Stimulated activated naive B cell treated with anti-CD40 and anti-IgM and Interleukin-4, amounts not matched to agents 10 μg/mL and 1 μg/mL and 100 μg/mL, for 72 hours (primary cell): ENCODE data around the gene SORCS2.

Experiments used
- ATAC-seq, 2 donors: fragments of 150-1000 bp; cut with Tn5 transposase; replicated peaks; 2 replicates each; pipeline ENCODE4 v1.10.0; 2021; ENCODE audit warnings: moderate library complexity in 1 of 2
- DNase-seq: peaks from one replicate; pipeline ENCODE4 v3.0.0; 2021
- H3K27ac Mint-ChIP-seq: one replicate; pipeline ENCODE4 v1.8.0; 2022; ENCODE audit warnings: mild to moderate bottlenecking, mixed read lengths
- H3K27me3 Mint-ChIP-seq, 2 donors: one replicate each; pipeline ENCODE4 v1.8.0; 2022; ENCODE audit warnings: mixed read lengths in 2 of 2
- H3K36me3 Mint-ChIP-seq, 2 donors: one replicate each; pipeline ENCODE4 v1.8.0; 2022; ENCODE audit warnings: mixed read lengths in 2 of 2, mild to moderate bottlenecking in 1 of 2
- H3K4me1 Mint-ChIP-seq, 2 donors: one replicate each; pipeline ENCODE4 v1.8.0; 2022; ENCODE audit warnings: mixed read lengths in 2 of 2, mild to moderate bottlenecking in 1 of 2
- H3K4me3 Mint-ChIP-seq, 2 donors: one replicate each; pipeline ENCODE4 v1.8.0; 2022; ENCODE audit warnings: mild to moderate bottlenecking in 2 of 2, mixed read lengths in 2 of 2, moderate library complexity in 1 of 2
- H3K9me3 Mint-ChIP-seq, 2 donors: one replicate each; pipeline ENCODE4 v1.8.0; 2022; ENCODE audit warnings: mixed read lengths in 2 of 2, mild to moderate bottlenecking in 1 of 2

The SORCS2 gene

DNA sequence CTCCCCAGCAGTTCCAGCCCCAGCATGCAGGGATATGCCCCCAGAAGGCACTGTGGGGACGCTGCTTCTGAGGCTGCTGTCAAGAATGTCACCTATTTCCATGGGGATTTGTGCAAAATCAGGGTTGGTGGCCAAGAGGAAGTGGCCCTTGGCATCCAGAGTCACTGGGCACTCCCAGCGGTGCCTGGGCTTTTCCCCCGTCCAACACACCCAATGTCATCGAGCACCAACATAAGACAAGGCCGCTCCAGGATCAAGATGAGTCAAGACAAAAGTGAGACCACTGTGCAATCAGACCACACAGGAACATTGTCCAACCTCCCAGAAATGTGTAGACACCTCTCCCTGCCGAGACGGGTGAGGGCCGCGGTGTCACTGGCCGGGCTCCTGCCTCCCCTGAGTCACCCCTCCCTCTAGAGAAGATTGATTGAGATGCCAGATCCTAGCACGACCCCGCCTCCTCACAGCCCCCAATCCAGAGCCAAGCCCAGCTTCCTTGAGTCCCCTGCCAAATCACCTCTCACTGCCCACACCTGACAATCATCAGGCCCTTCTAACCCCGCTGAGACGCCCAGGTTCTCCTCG, 553.1 kb downstream of the SORCS2 start:
- DNase-seq (no peak), ATAC-seq (no peak)
- no peaks in the 10 kb centered on the region for H3K9me3 Mint-ChIP-seq
- H3K27me3 Mint-ChIP-seq, result peaks cover 0 to 13% of the 10 kb centered on the region in 2 donors
- no peak overlapping the region for H3K27ac Mint-ChIP-seq
- peaks cover 6 to 8% of the 10 kb centered on the region in 2 donors for H3K4me1 Mint-ChIP-seq
- H3K4me3 Mint-ChIP-seq, result no peak overlapping the region
- no peaks in the 10 kb centered on the region for H3K36me3 Mint-ChIP-seq

DNA sequence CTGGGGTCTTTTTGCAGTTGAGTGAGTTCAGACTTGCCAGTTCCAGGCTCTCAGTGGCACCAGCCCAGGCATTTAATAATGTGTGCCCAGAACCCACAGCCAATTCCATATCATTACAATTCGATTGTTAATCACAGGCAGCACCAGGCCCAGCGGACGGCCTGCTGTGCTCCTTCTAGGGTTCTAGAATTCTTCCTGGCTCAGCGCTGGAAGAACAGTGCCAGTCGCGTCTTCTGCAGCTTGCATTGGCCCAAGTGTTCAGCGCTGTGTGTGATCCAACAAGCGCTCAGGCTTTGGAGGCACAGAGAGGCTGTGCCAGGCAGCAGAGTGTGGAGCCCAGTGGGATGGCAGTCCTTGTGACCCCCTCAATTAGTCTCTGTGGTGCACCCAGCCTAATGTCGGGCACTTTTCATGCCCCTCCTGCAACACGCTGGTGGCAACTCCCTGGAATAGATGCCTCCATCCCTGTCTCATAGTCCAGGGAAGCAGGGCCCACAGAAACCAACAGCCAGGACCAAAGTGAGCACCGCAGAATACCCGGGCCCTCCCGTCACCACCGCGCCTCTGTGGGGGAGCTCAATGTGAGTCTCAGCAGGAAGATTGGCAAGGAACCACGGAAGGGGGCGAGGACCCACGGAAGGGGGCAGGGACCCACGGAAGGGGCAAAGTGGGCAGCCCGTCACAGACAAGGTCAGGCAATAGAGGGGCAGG, 554.2 kb downstream of the SORCS2 start:
- no peaks in the 10 kb centered on the region for H3K9me3 Mint-ChIP-seq
- no peak overlapping the region for H3K27ac Mint-ChIP-seq
- H3K4me1 Mint-ChIP-seq, result peaks cover 6 to 8% of the 10 kb centered on the region in 2 donors
- no peak for DNase-seq
- no peak overlapping the region for H3K4me3 Mint-ChIP-seq
- peaks cover 0 to 13% of the 10 kb centered on the region in 2 donors for H3K27me3 Mint-ChIP-seq
- H3K36me3 Mint-ChIP-seq, result no peaks in the 10 kb centered on the region
- ATAC-seq, result no peak

DNA sequence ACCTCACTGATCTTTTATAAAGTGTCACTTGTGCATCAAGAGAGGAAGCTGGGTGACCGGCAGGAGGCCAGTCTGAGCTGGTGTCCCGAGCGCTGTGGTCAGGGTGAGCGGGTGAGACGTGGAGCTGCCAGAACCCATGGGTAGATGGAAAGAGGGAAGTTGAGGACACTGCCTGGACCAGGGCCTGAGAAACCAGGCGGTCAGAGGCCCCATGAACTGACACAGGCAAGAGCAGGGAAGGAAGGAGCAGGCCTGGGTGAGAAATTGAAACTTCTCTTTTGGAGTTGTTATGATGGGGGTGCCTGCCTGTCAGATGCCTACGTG, 554.7 kb downstream of the SORCS2 start:
- DNase-seq (no peak), ATAC-seq (no peak)
- H3K27me3 Mint-ChIP-seq, result peaks cover 0 to 13% of the 10 kb centered on the region in 2 donors
- H3K36me3 Mint-ChIP-seq, result no peaks in the 10 kb centered on the region
- no peak overlapping the region for H3K27ac Mint-ChIP-seq
- H3K4me3 Mint-ChIP-seq, result no peak overlapping the region
- peaks cover 6 to 8% of the 10 kb centered on the region in 2 donors for H3K4me1 Mint-ChIP-seq
- H3K9me3 Mint-ChIP-seq, result no peaks in the 10 kb centered on the region

DNA sequence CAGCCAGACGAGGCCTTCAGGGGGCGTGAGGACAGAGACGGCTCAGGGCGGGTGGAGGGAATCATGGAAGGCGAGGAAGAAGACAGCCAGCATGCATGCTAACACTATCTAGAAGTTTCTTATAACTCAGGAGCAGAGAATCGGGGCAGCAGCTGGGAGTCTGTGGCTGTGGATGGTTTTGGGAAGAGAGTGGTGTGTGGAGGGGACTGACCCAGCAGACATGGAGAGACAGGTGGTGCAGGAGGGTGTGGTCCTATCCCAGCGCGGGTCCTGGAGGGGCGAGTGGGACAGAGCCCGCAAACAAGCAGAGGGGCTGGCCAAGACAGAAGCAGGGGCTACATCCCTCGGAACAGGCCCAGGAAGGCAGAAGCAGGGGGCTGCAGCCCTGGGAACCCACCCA, 555.2 kb downstream of the SORCS2 start:
- no peaks in the 10 kb centered on the region for H3K9me3 Mint-ChIP-seq
- peaks cover 0 to 13% of the 10 kb centered on the region in 2 donors for H3K27me3 Mint-ChIP-seq
- ATAC-seq (no peak), DNase-seq (no peak)
- H3K36me3 Mint-ChIP-seq, result no peaks in the 10 kb centered on the region
- H3K4me1 Mint-ChIP-seq, result peaks cover 6 to 8% of the 10 kb centered on the region in 2 donors
- no peak overlapping the region for H3K4me3 Mint-ChIP-seq
- H3K27ac Mint-ChIP-seq, result no peak overlapping the region

DNA sequence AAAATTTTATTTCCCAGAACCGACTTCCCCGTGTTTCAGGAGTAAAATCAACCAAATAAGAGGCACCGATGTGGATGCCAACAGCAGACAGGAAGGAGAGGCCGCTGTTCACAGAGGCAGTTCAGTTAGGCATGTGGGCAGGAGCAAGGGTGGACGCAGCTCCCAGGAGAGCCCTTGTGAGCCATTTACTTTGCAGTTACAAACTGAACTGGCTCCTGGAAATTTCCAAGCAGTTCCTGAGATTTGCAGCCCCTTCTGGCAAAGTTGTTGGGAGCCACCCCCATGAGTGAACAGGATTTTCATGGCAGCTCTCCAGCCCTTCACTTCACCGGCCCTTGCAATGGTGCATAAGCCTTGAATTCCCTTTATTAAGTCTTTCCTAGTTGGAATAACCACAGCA, 558.2 kb downstream of the SORCS2 start:
- H3K27ac Mint-ChIP-seq, result no peak overlapping the region

DNA sequence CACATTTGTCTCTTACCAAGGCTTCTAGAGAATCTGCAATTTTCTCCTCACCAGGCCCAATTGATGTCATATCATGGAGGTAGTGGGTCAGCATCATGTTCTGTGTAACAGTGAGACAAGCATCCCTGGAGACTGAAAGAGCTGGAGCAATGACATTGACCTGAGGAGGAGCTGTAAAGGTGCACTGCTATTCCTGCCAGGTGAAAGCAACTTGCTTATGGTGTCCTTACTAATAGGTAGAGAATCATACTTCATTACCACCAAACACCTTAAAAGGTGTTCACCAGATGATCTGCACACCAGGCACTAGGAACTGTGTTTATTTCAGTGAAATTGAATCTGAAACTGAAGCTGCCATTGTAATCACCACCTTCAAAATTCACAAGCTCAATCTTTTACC, 558.6 kb downstream of the SORCS2 start:
- H3K27me3 Mint-ChIP-seq, result peaks cover 8 to 10% of the 10 kb centered on the region in 2 donors
- H3K36me3 Mint-ChIP-seq, result no peaks in the 10 kb centered on the region
- DNase-seq (no peak), ATAC-seq (no peak)
- no peaks in the 10 kb centered on the region for H3K4me1 Mint-ChIP-seq
- H3K4me3 Mint-ChIP-seq, result no peak overlapping the region
- H3K27ac Mint-ChIP-seq, result no peak overlapping the region
- H3K9me3 Mint-ChIP-seq, result no peaks in the 10 kb centered on the region

More for the DNA sequence above, 558.2 kb downstream of the SORCS2 start:
- H3K36me3 Mint-ChIP-seq, result no peaks in the 10 kb centered on the region
- ATAC-seq (no peak), DNase-seq (no peak)
- H3K27me3 Mint-ChIP-seq, result peaks cover 8 to 11% of the 10 kb centered on the region in 2 donors
- no peak overlapping the region for H3K4me3 Mint-ChIP-seq
- no peaks in the 10 kb centered on the region for H3K9me3 Mint-ChIP-seq
- H3K4me1 Mint-ChIP-seq, result no peaks in the 10 kb centered on the region

DNA sequence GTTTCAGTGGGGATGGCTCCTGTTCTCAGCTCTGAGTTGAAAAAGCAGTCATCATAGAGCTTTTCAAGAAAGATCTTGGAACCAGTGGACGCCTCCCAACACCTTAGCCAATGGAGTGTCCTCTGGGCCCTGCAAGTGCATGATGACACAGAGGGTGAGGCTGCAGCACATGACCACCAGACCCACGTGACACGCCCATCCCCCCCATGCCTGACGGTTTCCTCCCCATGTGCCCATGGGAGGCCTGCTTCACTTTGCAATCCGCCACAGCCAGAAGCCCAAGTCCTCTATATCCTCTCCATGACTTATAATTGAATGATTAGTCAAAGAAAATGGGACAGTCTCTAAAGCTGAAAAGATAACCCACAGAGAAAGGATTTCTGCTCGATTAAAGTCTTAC, 560.3 kb downstream of the SORCS2 start:
- no peak overlapping the region for H3K27ac Mint-ChIP-seq
- peaks cover 7 to 8% of the 10 kb centered on the region in 2 donors for H3K27me3 Mint-ChIP-seq
- no peak for DNase-seq
- no peaks in the 10 kb centered on the region for H3K4me1 Mint-ChIP-seq
- no peaks in the 10 kb centered on the region for H3K36me3 Mint-ChIP-seq
- no peak for ATAC-seq
- no peaks in the 10 kb centered on the region for H3K9me3 Mint-ChIP-seq
- no peak overlapping the region for H3K4me3 Mint-ChIP-seq

DNA sequence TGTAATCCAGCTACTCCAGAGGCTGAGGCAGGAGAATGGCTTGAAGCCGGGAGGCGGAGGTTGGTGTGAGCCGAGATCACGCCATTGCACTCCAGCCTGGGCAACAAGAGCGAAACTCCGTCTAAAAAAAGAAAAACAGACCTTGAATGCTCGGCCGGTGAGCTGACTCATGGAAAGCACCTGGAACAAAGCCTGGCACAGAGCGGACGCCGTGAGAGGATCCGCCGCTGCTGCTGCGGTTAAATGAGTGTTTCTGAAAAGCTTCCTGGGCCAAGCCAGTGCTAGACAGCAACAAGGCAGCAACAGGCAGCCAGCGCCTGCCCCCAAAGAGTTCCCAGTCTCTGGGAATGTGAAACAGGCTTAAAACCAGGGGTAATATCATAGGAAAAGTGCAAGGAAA, 560.9 kb downstream of the SORCS2 start:
- Mint-ChIP-seq H3K4me1 (no peaks in the 10 kb centered on the region), H3K27ac (no peak overlapping the region), H3K4me3 (no peak overlapping the region)

DNA sequence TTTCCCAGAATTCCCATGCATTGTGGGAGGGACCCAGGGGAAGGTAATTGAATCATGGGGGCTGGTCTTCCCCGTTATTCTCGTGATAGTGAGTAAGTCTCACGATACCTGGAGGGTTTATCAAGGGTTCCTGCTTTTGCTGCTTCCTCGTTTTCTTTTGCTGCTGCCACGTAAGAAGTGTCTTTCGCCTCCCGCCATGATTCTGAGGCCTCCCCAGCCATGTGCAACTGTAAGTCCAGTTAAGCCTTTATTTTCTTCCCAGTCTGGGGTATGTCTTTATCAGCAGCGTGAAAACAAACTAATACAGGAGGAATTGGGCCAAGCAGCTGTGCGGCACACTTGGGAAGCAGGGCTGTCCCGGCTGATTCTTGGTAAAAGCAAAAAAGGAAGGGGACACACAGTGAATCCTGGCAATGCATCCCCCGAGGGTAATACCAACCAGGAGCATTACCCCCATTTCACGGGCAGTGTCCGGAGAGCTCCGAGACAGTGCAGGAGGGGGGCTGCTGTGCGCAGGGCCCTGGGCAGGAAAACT, 561.7 kb downstream of the SORCS2 start:
- no peak for DNase-seq
- no peak overlapping the region for H3K27ac Mint-ChIP-seq
- H3K36me3 Mint-ChIP-seq, result no peaks in the 10 kb centered on the region
- H3K4me1 Mint-ChIP-seq, result no peaks in the 10 kb centered on the region
- peaks cover 6 to 8% of the 10 kb centered on the region in 2 donors for H3K27me3 Mint-ChIP-seq
- no peak overlapping the region for H3K4me3 Mint-ChIP-seq
- no peaks in the 10 kb centered on the region for H3K9me3 Mint-ChIP-seq
- ATAC-seq, result no peak

More for the DNA sequence above, 560.9 kb downstream of the SORCS2 start:
- H3K9me3 Mint-ChIP-seq, result no peaks in the 10 kb centered on the region
- no peaks in the 10 kb centered on the region for H3K36me3 Mint-ChIP-seq
- H3K27me3 Mint-ChIP-seq, result peaks cover 6 to 8% of the 10 kb centered on the region in 2 donors
- no peak for ATAC-seq
- no peak for DNase-seq

DNA sequence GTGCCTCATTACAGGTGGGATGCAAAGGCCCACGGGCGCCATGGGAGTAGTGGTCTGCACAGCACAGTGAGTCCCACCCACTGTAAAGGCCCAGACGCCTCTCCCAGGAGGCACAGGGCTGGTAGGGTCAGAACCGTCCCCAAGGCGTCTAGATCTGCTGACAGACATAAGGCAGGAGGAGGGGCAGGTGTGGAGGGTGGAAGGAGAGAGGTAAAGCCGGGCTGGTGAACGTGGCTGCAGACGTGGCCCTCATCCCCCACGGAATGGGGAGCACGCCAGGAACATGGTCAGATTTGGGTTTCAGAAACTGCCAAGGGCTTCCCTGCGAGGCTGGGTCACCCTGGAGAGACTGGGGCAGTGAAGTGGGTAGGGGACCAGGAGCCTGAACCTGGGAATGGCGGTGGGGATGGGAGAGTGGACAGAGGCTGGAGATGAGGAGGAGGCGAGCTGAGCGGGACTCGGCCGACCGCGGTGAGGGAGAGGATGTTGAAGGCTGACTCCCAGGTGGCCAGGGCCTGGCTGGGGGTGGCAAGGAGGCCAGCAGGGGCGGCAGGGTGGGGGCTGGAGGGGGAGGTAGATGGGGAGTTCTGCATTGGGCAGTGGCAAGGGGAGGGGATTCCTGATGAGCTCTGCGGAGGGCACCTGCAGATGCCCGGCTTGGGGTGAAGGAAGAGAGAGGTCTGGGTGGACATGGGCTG, 562.4 kb downstream of the SORCS2 start:
- ATAC-seq (no peak), DNase-seq (no peak)
- Mint-ChIP-seq H3K4me1 (no peaks in the 10 kb centered on the region), H3K27ac (no peak overlapping the region), H3K9me3 (no peaks in the 10 kb centered on the region), H3K36me3 (no peaks in the 10 kb centered on the region), H3K4me3 (no peak overlapping the region), H3K27me3 (peaks cover 6 to 8% of the 10 kb centered on the region in 2 donors)

DNA sequence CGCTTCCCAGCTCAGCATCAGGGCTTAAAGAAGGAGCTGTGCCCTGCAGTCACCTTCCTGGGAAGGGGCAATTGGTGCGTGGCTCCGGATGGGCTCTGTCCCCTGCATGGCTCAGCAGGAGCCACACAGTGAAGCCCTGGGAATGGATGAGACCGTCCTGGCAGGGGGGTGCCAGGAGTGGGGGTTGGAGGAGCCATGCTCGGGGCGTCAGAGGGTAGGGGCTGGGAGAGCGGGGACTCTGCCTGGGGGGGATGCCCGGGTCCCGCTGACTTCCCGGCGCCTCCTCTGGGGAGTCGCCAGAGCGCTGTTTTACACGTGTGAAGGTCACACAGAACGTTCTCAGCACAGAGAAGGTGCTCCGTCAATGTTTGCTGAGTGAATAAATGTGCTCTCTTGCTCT, 563.2 kb downstream of the SORCS2 start:
- Mint-ChIP-seq H3K9me3 (no peaks in the 10 kb centered on the region), H3K27ac (no peak overlapping the region)
- ATAC-seq, result no peak

DNA sequence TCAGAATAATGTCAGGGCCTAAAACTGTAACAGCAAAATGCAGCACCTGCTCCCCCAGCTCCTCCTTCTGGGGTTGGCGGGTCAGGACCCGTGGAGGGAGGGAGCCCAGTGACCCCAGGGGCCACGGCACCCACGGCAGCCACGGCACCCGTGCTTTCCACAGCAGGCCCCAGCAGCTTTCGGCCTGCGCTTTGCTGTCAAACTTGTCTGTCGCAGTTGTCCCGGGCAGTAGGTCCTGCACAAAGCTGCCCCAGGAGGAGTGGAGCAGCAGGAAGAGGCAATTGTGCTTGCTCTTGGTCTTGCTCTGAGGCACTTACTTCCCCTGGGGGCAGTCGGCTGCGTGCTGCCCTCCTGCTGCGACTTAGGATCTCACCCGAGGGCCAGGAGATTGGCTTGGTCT, 563.7 kb downstream of the SORCS2 start:
- Mint-ChIP-seq H3K9me3 (no peaks in the 10 kb centered on the region), H3K4me3 (no peak overlapping the region), H3K27me3 (peaks cover 6 to 13% of the 10 kb centered on the region in 2 donors), H3K4me1 (no peaks in the 10 kb centered on the region), H3K27ac (no peak overlapping the region), H3K36me3 (no peaks in the 10 kb centered on the region)
- ATAC-seq, result no peak
- no peak for DNase-seq

More for the DNA sequence above, 563.2 kb downstream of the SORCS2 start:
- no peaks in the 10 kb centered on the region for H3K4me1 Mint-ChIP-seq
- H3K4me3 Mint-ChIP-seq, result no peak overlapping the region
- no peak for DNase-seq
- no peaks in the 10 kb centered on the region for H3K36me3 Mint-ChIP-seq
- H3K27me3 Mint-ChIP-seq, result peaks cover 6 to 13% of the 10 kb centered on the region in 2 donors

DNA sequence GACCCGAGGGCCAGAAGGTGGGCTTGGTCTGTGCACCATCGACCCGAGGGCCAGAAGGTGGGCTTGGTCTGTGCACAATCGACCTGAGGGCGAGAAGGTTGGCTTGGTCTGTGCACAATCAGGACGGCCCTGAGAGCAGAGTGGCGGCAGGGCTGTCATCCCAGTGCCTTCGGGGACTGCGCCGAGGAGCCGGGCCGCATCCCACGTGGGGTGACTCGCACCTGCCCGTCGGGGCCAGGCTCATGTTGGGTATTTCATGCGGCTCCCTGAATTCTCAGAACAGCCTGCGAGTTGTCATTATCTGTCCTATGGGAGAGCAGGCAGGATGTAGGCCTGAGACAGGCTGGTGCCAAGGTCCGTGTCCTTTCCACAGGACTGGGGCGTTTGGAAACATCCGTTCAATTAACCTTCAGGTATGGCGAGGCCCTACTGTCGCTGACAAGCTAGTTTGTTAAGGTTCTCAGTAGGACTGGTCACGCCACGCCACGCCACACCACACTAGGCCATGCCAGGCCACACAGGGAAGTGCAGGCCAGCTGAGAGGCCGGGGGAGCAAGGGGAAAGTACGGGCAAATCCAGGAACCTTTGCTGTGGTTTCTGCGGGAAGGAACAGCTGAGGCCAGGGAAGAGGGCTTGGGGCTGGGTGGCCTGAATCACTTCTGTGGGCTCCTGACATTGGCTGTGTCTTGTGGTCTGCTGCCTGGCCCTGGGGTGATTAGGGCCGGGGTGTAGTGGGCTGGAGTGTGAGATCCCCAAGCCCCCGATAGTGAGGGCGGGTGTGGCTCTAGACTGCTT, 564.4 kb downstream of the SORCS2 start:
- Mint-ChIP-seq H3K27ac (no peak overlapping the region), H3K9me3 (no peaks in the 10 kb centered on the region), H3K4me3 (no peak overlapping the region), H3K36me3 (no peaks in the 10 kb centered on the region), H3K4me1 (peaks cover 0 to 1% of the 10 kb centered on the region in 2 donors), H3K27me3 (peaks cover 10 to 13% of the 10 kb centered on the region in 2 donors)
- no peak for DNase-seq
- no peak for ATAC-seq
